ENCODE measurements around the gene GNAO1. TPM values are rescaled to one million over a fixed set of nuclear protein-coding genes. Genes with fewer than 3 reads are reported as not detected.

GNAO1 gene
- total and polyA plus RNA-seq, 9 of the 15 experiments (the other 6 are each of a cell fraction or from before 2014, with no cell fraction given) = 0.07 to 0.42 (median 0.08) TPM; not detected in 5

DNA sequence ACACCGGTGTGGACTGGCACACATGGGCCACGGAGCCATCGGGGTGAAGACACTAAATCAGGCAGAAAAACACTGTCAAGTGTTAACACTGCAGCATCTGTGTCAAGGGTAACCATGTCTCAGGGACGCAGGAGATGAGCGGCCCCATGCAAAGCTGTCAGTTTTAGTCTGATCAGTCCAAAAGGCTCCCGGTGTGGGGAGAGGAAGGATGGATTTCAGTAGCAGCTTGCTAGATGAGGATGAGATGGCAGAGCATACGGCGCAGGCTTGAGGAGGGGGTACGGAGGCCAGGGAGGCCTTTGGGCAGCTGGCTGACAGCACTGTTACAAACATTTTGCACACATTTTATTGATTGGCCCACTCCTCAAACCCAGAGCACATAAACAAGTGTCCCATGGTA is 98.1 kb downstream of the GNAO1 start (continued):
- TF ChIP-seq, protein P1, sequence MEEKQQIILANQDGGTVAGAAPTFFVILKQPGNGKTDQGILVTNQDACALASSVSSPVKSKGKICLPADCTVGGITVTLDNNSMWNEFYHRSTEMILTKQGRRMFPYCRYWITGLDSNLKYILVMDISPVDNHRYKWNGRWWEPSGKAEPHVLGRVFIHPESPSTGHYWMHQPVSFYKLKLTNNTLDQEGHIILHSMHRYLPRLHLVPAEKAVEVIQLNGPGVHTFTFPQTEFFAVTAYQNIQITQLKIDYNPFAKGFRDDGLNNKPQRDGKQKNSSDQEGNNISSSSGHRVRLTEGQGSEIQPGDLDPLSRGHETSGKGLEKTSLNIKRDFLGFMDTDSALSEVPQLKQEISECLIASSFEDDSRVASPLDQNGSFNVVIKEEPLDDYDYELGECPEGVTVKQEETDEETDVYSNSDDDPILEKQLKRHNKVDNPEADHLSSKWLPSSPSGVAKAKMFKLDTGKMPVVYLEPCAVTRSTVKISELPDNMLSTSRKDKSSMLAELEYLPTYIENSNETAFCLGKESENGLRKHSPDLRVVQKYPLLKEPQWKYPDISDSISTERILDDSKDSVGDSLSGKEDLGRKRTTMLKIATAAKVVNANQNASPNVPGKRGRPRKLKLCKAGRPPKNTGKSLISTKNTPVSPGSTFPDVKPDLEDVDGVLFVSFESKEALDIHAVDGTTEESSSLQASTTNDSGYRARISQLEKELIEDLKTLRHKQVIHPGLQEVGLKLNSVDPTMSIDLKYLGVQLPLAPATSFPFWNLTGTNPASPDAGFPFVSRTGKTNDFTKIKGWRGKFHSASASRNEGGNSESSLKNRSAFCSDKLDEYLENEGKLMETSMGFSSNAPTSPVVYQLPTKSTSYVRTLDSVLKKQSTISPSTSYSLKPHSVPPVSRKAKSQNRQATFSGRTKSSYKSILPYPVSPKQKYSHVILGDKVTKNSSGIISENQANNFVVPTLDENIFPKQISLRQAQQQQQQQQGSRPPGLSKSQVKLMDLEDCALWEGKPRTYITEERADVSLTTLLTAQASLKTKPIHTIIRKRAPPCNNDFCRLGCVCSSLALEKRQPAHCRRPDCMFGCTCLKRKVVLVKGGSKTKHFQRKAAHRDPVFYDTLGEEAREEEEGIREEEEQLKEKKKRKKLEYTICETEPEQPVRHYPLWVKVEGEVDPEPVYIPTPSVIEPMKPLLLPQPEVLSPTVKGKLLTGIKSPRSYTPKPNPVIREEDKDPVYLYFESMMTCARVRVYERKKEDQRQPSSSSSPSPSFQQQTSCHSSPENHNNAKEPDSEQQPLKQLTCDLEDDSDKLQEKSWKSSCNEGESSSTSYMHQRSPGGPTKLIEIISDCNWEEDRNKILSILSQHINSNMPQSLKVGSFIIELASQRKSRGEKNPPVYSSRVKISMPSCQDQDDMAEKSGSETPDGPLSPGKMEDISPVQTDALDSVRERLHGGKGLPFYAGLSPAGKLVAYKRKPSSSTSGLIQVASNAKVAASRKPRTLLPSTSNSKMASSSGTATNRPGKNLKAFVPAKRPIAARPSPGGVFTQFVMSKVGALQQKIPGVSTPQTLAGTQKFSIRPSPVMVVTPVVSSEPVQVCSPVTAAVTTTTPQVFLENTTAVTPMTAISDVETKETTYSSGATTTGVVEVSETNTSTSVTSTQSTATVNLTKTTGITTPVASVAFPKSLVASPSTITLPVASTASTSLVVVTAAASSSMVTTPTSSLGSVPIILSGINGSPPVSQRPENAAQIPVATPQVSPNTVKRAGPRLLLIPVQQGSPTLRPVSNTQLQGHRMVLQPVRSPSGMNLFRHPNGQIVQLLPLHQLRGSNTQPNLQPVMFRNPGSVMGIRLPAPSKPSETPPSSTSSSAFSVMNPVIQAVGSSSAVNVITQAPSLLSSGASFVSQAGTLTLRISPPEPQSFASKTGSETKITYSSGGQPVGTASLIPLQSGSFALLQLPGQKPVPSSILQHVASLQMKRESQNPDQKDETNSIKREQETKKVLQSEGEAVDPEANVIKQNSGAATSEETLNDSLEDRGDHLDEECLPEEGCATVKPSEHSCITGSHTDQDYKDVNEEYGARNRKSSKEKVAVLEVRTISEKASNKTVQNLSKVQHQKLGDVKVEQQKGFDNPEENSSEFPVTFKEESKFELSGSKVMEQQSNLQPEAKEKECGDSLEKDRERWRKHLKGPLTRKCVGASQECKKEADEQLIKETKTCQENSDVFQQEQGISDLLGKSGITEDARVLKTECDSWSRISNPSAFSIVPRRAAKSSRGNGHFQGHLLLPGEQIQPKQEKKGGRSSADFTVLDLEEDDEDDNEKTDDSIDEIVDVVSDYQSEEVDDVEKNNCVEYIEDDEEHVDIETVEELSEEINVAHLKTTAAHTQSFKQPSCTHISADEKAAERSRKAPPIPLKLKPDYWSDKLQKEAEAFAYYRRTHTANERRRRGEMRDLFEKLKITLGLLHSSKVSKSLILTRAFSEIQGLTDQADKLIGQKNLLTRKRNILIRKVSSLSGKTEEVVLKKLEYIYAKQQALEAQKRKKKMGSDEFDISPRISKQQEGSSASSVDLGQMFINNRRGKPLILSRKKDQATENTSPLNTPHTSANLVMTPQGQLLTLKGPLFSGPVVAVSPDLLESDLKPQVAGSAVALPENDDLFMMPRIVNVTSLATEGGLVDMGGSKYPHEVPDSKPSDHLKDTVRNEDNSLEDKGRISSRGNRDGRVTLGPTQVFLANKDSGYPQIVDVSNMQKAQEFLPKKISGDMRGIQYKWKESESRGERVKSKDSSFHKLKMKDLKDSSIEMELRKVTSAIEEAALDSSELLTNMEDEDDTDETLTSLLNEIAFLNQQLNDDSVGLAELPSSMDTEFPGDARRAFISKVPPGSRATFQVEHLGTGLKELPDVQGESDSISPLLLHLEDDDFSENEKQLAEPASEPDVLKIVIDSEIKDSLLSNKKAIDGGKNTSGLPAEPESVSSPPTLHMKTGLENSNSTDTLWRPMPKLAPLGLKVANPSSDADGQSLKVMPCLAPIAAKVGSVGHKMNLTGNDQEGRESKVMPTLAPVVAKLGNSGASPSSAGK (IDR thresholded peaks at IDR 0.05) = no peak
- peak; percentile 10 for TF ChIP-seq KDM5B (IDR thresholded peaks at IDR 0.05; ENCODE audit: insufficient replicate concordance, low read depth, low read length)
- TF ChIP-seq HMGN3 (IDR thresholded peaks at IDR 0.05; ENCODE audit: borderline replicate concordance, extremely low read depth, insufficient read length, low read depth, low read length) = peak; percentile 3
